ENCODE data around the gene ZNF407.

The ZNF407 gene

GRCh38 chr18:75063196-75063595, 465.5 kb downstream of the ZNF407 start:
- DNase-seq = no peak

DNA sequence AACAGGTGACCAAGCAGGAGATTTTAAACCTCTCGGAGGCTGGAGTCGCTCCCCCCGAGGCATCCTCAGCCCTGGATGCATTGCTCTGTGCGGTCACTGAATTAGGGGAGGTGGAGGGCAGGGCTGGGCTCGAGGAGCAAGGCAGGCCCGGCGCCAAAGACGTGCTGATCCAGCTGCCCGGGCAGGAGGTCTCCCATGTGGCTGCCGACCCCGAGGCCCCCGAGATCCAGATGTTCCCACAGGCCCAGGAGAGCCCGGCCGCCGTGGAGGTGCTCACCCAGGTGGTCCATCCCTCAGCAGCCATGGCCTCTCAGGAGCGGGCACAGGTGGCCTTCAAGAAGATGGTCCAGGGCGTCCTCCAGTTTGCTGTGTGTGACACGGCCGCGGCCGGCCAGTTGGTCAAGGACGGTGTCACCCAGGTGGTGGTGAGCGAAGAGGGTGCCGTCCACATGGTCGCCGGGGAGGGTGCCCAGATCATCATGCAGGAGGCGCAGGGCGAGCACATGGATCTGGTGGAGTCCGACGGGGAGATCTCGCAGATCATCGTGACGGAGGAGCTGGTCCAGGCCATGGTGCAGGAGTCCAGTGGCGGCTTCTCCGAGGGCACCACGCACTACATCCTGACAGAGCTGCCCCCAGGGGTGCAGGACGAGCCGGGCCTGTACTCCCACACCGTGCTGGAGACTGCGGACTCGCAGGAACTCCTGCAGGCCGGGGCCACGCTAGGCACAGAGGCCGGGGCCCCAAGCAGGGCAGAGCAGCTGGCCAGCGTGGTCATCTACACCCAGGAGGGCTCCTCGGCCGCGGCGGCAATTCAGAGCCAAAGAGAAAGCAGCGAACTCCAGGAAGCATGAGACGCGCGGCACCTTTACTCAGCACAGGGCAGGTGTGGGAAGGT, 466.2 kb downstream of the ZNF407 start:
- DNase-seq = no peak

DNA sequence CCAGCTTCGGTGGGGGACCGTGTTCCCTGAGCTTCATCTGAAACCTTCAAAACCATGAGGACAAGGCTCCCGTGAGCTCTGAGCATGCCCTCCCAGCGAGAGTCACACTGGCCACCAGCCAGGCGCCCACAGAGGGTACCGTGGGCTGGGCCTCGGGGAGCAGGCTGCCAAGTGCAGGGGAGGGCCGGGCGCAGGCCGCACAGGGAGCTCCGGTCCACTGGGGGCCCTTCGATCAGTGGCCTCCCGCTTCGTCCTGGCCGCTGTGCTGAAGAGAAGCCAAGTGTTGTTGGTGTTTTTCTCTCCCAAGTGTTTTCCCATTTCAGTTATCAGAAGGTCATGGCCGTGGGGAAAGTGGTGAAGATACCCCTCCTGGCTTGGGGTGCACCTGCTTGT, 466.8 kb downstream of the ZNF407 start:
- no peak for DNase-seq

DNA sequence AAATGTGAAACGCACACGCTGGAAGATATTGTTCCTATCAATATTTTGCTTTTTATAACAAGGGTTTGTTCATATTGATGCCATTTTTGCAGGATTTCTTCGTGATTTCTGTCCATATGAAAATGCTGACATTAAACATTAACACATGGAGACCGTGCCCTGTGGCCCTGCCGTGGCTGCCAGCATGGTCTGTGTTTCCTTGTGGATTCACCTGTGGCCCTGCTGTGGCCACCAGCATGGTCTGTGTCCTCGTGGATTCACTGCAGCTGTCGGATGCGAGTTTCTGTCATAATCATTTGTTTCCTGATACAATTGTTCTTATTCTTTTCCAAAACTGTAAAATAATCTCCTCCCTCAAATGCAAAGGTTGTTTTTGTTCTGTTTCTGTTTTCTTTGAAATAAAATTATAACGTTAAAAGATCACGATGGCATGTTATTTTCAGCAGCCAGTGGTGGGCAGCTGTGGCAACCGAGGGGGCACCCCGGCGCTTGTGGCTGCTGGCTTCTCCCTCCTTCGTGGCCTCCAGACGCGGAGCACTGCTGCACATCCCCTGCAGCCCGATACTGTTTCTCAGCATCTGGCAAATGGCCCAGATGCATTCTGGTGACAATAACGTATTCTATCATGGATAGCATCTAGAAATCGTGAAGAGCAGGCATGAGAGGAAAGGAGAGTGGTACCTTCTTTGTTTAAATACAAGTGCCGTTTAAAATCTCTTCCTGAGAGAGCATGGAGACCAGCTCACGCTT, 467.8 kb downstream of the ZNF407 start:
- no peak for DNase-seq

DNA sequence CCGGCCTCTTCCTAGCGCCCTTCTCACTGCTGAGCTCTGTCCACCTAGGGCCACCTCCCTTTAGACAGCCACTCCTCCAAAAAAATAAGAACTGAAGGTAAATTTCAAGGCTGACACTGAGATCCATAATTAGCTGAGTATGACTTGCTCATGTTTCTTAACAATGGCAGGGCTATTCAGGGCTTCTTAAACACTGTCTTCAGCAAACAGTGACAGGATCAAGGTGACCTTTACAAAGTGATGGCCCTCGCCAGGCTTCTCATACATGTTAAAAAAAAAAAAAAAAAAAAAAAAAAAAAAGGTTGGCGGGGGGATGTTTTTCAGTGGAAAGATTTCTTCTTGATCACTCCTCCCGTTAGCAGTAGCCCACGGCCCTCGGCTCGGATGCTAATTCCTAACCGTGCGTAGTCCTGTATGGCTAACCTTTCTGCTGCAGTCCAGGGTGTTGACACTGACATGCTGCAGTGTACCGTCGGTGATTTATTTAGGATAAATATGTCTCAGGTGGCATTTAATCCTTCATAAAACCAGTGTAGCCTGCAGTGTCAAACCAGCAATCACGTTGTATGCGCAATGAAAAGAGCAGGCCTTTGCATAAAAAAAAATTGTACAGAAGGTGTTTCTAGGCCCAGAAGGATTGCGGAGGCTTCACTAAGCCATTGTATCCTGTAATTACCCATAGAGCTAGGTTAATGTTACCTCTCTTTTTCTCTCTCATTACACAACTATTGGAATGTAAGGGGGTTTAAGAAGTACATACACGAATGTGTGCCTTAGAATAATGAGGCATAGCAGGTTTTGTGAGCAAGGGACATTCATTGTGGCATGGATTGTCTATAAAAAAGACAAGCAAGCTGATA, 468.6 kb downstream of the ZNF407 start:
- no peak for DNase-seq

- no peak for DNase-seq
Observed at GRCh38 chr18:75066936-75067335, 469.3 kb downstream of the ZNF407 start.

GRCh38 chr18:75067996-75068645, 470.5 kb downstream of the ZNF407 start:
- DNase-seq = no peak

- no peak for DNase-seq
Observed at GRCh38 chr18:75068682-75069435, 471.2 kb downstream of the ZNF407 start.

GRCh38 chr18:75070235-75070624, 472.6 kb downstream of the ZNF407 start:
- no peak for DNase-seq

GRCh38 chr18:75070625-75071483, 473.2 kb downstream of the ZNF407 start:
- DNase-seq = peak; percentile 85

GRCh38 chr18:75071484-75071785, 473.8 kb downstream of the ZNF407 start:
- DNase-seq = no peak

- DNase-seq = no peak
Observed at GRCh38 chr18:75071866-75072671, 474.4 kb downstream of the ZNF407 start.

- DNase-seq = no peak
Observed at GRCh38 chr18:75072672-75073371, 475.2 kb downstream of the ZNF407 start.

GRCh38 chr18:75073654-75074053, 476.0 kb downstream of the ZNF407 start:
- no peak for DNase-seq

- no peak for DNase-seq
Observed at GRCh38 chr18:75074196-75075015, 476.7 kb downstream of the ZNF407 start.

DNA sequence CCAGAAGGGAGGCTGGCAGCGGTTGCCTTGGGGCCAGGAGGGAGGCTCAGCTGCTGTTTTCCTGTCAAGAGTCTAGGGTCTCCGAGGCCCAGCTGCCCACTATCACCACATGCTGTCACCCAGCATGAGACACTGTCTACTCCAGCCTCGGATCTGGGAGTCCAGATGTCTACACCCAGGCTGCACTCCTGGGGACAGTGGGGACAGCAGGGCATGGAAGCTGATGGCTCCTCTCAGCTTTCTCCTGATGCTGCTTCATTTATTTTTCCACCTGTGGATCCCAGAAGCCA, 477.3 kb downstream of the ZNF407 start:
- DNase-seq = no peak

- no peak for DNase-seq
Observed at GRCh38 chr18:75075429-75075841, 477.8 kb downstream of the ZNF407 start.

DNA sequence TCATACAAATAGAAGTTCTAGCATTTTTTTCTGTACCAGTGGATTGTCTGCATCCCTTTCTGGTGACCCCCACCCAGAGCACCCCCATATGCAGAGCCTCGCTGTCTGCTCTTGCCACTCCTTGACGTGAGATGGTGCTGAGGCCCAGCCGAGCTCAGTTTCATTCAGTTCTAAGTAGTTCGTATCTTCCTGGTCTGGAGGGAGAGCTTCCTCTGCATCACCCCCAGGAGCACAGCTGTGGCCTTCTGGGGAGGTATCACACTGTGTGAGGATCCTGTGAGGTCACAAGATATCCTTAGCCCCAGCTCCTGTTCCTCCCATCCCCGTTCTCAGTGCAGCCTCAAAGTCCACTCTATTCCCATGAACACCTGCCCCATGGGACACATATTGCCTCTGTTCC, 478.6 kb downstream of the ZNF407 start:
- no peak for DNase-seq

GRCh38 chr18:75081486-75081885, 483.8 kb downstream of the ZNF407 start:
- DNase-seq = no peak

Measured in CD4-positive, alpha-beta T cell treated with Interleukin-17A for 4 hours (primary cell).